ENCODE results near the gene TGM6.

DNA sequence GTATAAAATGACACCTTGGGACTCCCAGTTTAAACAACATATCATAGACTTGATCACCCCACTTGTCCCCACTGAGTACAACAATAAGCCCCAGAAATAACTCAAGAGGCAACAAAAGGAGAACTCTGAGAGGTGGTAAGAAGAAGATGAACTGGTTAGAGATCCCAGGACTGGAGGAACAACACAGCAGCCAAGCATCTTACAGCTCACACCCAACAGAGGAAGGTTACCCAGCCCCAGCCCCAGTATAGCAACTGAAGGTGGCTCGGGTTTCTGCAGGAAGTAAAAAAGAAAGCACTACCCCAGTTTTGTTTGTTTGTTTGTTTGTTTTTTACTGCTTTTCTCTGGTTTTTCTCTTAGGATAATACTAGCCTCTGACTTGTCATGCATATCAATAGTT is 17.1 kb upstream of the TGM6 start:
- TF ChIP-seq TRIM24 (IDR thresholded peaks at IDR 0.05) (no peak), HDAC6 (IDR thresholded peaks at IDR 0.05; ENCODE audit: low read depth, low read length) (no peak), GABPB1 (CRISPR knock-in tag; IDR thresholded peaks at IDR 0.05) (no peak)
- TF ChIP-seq, protein P1, sequence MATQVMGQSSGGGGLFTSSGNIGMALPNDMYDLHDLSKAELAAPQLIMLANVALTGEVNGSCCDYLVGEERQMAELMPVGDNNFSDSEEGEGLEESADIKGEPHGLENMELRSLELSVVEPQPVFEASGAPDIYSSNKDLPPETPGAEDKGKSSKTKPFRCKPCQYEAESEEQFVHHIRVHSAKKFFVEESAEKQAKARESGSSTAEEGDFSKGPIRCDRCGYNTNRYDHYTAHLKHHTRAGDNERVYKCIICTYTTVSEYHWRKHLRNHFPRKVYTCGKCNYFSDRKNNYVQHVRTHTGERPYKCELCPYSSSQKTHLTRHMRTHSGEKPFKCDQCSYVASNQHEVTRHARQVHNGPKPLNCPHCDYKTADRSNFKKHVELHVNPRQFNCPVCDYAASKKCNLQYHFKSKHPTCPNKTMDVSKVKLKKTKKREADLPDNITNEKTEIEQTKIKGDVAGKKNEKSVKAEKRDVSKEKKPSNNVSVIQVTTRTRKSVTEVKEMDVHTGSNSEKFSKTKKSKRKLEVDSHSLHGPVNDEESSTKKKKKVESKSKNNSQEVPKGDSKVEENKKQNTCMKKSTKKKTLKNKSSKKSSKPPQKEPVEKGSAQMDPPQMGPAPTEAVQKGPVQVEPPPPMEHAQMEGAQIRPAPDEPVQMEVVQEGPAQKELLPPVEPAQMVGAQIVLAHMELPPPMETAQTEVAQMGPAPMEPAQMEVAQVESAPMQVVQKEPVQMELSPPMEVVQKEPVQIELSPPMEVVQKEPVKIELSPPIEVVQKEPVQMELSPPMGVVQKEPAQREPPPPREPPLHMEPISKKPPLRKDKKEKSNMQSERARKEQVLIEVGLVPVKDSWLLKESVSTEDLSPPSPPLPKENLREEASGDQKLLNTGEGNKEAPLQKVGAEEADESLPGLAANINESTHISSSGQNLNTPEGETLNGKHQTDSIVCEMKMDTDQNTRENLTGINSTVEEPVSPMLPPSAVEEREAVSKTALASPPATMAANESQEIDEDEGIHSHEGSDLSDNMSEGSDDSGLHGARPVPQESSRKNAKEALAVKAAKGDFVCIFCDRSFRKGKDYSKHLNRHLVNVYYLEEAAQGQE (IDR thresholded peaks at IDR 0.05; ENCODE audit: borderline replicate concordance), result no peak
- TF ChIP-seq, protein P1 (CRISPR knock-in tag; IDR thresholded peaks at IDR 0.05; ENCODE audit: low read depth), result no peak
- TF ChIP-seq, protein P2, sequence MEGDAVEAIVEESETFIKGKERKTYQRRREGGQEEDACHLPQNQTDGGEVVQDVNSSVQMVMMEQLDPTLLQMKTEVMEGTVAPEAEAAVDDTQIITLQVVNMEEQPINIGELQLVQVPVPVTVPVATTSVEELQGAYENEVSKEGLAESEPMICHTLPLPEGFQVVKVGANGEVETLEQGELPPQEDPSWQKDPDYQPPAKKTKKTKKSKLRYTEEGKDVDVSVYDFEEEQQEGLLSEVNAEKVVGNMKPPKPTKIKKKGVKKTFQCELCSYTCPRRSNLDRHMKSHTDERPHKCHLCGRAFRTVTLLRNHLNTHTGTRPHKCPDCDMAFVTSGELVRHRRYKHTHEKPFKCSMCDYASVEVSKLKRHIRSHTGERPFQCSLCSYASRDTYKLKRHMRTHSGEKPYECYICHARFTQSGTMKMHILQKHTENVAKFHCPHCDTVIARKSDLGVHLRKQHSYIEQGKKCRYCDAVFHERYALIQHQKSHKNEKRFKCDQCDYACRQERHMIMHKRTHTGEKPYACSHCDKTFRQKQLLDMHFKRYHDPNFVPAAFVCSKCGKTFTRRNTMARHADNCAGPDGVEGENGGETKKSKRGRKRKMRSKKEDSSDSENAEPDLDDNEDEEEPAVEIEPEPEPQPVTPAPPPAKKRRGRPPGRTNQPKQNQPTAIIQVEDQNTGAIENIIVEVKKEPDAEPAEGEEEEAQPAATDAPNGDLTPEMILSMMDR (IDR thresholded peaks at IDR 0.05 in 2 of 3, conservative IDR thresholded peaks at IDR 0.05 in 1 of 3; ENCODE audit: insufficient read depth in 2 of 3, low read depth in 1 of 3, low read length in 3 of 3), result no peak
- TF ChIP-seq, protein P3, sequence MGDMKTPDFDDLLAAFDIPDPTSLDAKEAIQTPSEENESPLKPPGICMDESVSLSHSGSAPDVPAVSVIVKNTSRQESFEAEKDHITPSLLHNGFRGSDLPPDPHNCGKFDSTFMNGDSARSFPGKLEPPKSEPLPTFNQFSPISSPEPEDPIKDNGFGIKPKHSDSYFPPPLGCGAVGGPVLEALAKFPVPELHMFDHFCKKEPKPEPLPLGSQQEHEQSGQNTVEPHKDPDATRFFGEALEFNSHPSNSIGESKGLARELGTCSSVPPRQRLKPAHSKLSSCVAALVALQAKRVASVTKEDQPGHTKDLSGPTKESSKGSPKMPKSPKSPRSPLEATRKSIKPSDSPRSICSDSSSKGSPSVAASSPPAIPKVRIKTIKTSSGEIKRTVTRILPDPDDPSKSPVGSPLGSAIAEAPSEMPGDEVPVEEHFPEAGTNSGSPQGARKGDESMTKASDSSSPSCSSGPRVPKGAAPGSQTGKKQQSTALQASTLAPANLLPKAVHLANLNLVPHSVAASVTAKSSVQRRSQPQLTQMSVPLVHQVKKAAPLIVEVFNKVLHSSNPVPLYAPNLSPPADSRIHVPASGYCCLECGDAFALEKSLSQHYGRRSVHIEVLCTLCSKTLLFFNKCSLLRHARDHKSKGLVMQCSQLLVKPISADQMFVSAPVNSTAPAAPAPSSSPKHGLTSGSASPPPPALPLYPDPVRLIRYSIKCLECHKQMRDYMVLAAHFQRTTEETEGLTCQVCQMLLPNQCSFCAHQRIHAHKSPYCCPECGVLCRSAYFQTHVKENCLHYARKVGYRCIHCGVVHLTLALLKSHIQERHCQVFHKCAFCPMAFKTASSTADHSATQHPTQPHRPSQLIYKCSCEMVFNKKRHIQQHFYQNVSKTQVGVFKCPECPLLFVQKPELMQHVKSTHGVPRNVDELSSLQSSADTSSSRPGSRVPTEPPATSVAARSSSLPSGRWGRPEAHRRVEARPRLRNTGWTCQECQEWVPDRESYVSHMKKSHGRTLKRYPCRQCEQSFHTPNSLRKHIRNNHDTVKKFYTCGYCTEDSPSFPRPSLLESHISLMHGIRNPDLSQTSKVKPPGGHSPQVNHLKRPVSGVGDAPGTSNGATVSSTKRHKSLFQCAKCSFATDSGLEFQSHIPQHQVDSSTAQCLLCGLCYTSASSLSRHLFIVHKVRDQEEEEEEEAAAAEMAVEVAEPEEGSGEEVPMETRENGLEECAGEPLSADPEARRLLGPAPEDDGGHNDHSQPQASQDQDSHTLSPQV (IDR thresholded peaks at IDR 0.05), result no peak
- TF ChIP-seq, protein P4, sequence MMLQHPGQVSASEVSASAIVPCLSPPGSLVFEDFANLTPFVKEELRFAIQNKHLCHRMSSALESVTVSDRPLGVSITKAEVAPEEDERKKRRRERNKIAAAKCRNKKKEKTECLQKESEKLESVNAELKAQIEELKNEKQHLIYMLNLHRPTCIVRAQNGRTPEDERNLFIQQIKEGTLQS (IDR thresholded peaks at IDR 0.05), result no peak
- TF ChIP-seq, protein P4 (CRISPR knock-in tag; conservative IDR thresholded peaks at IDR 0.05), result no peak
- TF ChIP-seq, protein P5, sequence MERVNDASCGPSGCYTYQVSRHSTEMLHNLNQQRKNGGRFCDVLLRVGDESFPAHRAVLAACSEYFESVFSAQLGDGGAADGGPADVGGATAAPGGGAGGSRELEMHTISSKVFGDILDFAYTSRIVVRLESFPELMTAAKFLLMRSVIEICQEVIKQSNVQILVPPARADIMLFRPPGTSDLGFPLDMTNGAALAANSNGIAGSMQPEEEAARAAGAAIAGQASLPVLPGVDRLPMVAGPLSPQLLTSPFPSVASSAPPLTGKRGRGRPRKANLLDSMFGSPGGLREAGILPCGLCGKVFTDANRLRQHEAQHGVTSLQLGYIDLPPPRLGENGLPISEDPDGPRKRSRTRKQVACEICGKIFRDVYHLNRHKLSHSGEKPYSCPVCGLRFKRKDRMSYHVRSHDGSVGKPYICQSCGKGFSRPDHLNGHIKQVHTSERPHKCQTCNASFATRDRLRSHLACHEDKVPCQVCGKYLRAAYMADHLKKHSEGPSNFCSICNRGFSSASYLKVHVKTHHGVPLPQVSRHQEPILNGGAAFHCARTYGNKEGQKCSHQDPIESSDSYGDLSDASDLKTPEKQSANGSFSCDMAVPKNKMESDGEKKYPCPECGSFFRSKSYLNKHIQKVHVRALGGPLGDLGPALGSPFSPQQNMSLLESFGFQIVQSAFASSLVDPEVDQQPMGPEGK (CRISPR knock-in tag; IDR thresholded peaks at IDR 0.05; ENCODE audit: borderline replicate concordance), result no peak
- TF ChIP-seq, protein P6, sequence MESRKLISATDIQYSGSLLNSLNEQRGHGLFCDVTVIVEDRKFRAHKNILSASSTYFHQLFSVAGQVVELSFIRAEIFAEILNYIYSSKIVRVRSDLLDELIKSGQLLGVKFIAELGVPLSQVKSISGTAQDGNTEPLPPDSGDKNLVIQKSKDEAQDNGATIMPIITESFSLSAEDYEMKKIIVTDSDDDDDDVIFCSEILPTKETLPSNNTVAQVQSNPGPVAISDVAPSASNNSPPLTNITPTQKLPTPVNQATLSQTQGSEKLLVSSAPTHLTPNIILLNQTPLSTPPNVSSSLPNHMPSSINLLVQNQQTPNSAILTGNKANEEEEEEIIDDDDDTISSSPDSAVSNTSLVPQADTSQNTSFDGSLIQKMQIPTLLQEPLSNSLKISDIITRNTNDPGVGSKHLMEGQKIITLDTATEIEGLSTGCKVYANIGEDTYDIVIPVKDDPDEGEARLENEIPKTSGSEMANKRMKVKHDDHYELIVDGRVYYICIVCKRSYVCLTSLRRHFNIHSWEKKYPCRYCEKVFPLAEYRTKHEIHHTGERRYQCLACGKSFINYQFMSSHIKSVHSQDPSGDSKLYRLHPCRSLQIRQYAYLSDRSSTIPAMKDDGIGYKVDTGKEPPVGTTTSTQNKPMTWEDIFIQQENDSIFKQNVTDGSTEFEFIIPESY (CRISPR knock-in tag; IDR thresholded peaks at IDR 0.05), result no peak

Measured in K562 (cell line).